ENCODE data around the gene TMEM259.

The TMEM259 gene

GRCh38 chr19:1020868-1021425 is at the start of gene TMEM259:
TSS of gene TMEM259 (minus strand) at chr19:1021123. CDS start at chr19:1020996, 127 bp downstream.
- peak; percentile 98 for DNase-seq

- DNase-seq = no peak
These were observed 49.6 kb upstream of the TMEM259 start for GRCh38 chr19:1070576-1070930.

- peak; percentile 84 to 86 for DNase-seq
These were observed 48.3 kb upstream of the TMEM259 start for GRCh38 chr19:1069009-1069779.

GRCh38 chr19:1068009-1069001 is 47.4 kb upstream of the TMEM259 start:
- peak; percentile 79 to 81 for DNase-seq

GRCh38 chr19:1067341-1067957 is 46.5 kb upstream of the TMEM259 start:
- DNase-seq = peak in 1 of 2 donors; percentile 82

- DNase-seq = peak; percentile 88 to 89
These were observed 45.9 kb upstream of the TMEM259 start, which contains the start of gene ARHGAP45 for GRCh38 chr19:1066748-1067340. TSS of gene ARHGAP45 (plus strand) at chr19:1067167. CDS start at chr19:1067406, 239 bp downstream.

GRCh38 chr19:1066251-1066747 is 45.4 kb upstream of the TMEM259 start:
- no peak for DNase-seq

- DNase-seq = no peak
These were observed 44.7 kb upstream of the TMEM259 start for GRCh38 chr19:1065606-1066109.

GRCh38 chr19:1064661-1065605 is 44.0 kb upstream of the TMEM259 start:
- DNase-seq = peak; percentile 74 to 78

- DNase-seq = no peak
These were observed 43.2 kb upstream of the TMEM259 start for GRCh38 chr19:1063909-1064660.

GRCh38 chr19:1063030-1063908 is 42.3 kb upstream of the TMEM259 start:
- DNase-seq = peak; percentile 74 to 82

GRCh38 chr19:1062387-1063029 is 41.6 kb upstream of the TMEM259 start:
- DNase-seq = no peak

GRCh38 chr19:1061987-1062386 is 41.1 kb upstream of the TMEM259 start:
- DNase-seq = no peak

- no peak for DNase-seq
These were observed 39.8 kb upstream of the TMEM259 start for GRCh38 chr19:1060689-1061088.

- DNase-seq = no peak
These were observed 37.2 kb upstream of the TMEM259 start for GRCh38 chr19:1058112-1058511.

GRCh38 chr19:1057176-1057855 is 36.4 kb upstream of the TMEM259 start:
- peak; percentile 69 to 74 for DNase-seq

GRCh38 chr19:1055886-1056620 is 35.1 kb upstream of the TMEM259 start:
- DNase-seq = no peak

All from CD4-positive, alpha-beta T cell treated with Interleukin-1 beta for 1 hour (primary cell).